ENCODE measurements around the gene TRIM63.

TRIM63 gene

DNA sequence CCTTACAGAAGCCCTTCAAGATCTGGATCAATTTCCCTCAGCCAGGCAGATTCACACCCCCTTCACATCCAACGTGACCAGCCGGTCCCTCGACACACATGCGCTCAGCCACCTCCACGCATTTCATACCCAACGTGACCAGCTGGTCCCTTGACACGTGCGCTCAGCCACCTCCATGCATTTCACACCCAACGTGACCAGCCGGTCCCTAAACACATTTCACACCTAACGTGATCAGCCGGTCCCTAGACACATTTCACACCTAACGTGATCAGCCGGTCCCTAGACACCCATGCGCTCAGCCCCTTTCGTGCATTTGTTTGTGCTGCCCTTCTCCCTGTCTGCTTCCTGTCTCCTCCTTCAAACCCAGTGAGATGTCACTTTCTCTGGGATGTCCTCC is 60.7 kb downstream of the TRIM63 start:
- TF ChIP-seq, protein P1, sequence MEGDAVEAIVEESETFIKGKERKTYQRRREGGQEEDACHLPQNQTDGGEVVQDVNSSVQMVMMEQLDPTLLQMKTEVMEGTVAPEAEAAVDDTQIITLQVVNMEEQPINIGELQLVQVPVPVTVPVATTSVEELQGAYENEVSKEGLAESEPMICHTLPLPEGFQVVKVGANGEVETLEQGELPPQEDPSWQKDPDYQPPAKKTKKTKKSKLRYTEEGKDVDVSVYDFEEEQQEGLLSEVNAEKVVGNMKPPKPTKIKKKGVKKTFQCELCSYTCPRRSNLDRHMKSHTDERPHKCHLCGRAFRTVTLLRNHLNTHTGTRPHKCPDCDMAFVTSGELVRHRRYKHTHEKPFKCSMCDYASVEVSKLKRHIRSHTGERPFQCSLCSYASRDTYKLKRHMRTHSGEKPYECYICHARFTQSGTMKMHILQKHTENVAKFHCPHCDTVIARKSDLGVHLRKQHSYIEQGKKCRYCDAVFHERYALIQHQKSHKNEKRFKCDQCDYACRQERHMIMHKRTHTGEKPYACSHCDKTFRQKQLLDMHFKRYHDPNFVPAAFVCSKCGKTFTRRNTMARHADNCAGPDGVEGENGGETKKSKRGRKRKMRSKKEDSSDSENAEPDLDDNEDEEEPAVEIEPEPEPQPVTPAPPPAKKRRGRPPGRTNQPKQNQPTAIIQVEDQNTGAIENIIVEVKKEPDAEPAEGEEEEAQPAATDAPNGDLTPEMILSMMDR (IDR thresholded peaks at IDR 0.05; ENCODE audit: low read depth, low read length): no peak
- no peak for DNase-seq (ENCODE audit: low read depth, low spot score)
- in situ Hi-C loops (cut with HindIII; ENCODE audit: low sequenced_read_pairs): no loop called here
- no peak overlapping the region for H3K4me3 ChIP-seq (ENCODE audit: low read depth, low read length)

DNA sequence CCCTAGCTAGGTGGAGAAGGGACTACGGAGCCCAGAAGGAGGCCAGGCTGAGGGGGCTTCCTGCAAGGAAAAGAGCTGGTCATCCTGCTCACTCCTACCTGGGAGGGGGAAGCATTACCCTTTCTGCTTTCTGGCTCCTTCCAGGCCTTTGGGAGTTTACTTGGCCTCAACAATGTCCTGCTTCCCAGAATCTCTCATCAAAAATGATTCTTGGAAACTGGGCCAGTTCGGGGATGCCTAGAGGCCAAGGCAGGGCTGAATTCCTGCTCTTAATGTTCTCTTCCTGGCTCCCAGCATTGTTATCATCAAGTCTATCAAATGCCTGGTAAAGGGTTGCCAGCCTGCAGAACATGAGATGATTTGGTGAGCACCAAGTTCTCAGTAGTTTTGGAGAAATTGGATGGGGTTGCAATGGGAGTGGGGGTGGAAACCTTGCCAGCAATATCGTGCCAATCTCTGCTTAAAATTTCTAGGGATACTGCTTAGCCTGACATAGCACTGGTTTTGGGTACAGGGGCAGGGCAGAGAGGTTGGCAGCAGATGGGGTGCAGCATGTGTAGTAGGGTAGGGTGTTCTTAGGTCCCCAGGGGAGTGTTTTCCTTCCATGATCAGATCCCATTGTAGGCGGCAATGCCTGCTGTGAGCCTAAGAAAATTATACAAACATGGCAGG is 61.9 kb downstream of the TRIM63 start:
- DNase-seq (ENCODE audit: low read depth, low spot score): no peak
- no peak overlapping the region for H3K4me3 ChIP-seq (ENCODE audit: low read depth, low read length)
- in situ Hi-C loops (cut with HindIII; ENCODE audit: low sequenced_read_pairs): no loop called here
- TF ChIP-seq, protein P1 (IDR thresholded peaks at IDR 0.05; ENCODE audit: low read depth, low read length): no peak

DNA sequence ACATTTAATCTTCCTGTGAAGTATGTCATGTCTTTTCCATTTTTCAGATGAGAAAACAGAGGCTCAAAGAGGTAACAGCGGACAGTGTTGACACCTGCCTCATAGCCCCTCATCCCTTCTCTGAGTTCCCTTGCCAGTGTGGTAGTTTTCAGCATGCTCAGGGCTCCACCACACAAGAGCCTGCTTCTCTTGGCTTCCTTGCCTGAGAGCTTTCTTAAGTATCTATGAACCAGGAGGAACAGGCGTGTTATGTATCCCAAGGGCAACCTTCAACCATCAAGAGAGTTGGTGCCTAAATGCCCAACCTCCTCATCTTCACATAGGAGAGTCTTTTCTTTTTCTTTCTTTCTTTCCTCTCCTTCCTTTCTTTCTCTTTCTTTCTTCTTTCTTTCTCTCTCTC is 63.7 kb downstream of the TRIM63 start:
- TF ChIP-seq, protein P1 (IDR thresholded peaks at IDR 0.05; ENCODE audit: low read depth, low read length): no peak
- in situ Hi-C loops (cut with HindIII; ENCODE audit: low sequenced_read_pairs): no loop called here
- no peak for DNase-seq (ENCODE audit: low read depth, low spot score)
- no peak overlapping the region for H3K4me3 ChIP-seq (ENCODE audit: low read depth, low read length)

DNA sequence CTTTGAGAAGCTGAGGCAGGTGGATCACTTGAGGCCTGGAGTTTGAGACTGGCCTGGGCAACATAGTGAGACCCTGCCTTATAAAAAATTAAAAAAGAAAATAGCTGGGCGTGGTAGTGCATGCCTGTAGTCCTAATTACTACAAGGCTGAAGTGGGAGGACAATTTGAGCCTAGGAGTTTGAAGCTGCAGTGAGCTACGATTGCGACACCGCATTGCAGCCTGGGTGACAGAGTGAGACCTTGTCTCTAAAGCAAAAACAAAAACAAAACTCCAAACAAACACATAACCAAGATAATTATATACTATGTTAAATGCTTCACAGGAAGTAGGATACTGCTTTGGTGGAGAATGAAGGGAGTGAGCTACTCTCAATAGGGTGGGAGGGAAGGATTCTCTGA is 64.2 kb downstream of the TRIM63 start:
- in situ Hi-C loops (cut with HindIII; ENCODE audit: low sequenced_read_pairs): no loop called here
- DNase-seq (ENCODE audit: low read depth, low spot score): no peak
- TF ChIP-seq, protein P1 (IDR thresholded peaks at IDR 0.05; ENCODE audit: low read depth, low read length): no peak
- H3K4me3 ChIP-seq (ENCODE audit: low read depth, low read length): no peak overlapping the region

All from astrocyte of the spinal cord (primary cell).